RWPE1 (cell line): Measurements from ENCODE around the gene CCR5.
"Not testable (repeated sequence)": the region's sequence is repeated elsewhere in the genome, so short reads cannot be mapped to it uniquely, and the experiment has no call there.

Experiments used
- CTCF ChIA-PET: fragments of 350-600 bp; sonication (Branson Sonifier 250); formaldehyde crosslinking; extraction: SDS; loops from one replicate; lab custom pipeline; 2021; lab: Yijun Ruan, JAX
- POLR2A ChIA-PET: fragments of 400-600 bp; formaldehyde crosslinking; extraction: SDS; loops from one replicate; lab custom pipeline; 2020; ENCODE audit warnings: antibody characterized with exemption; ENCODE audit not compliant: low non-redundant PET; lab: Yijun Ruan, JAX
- DNase-seq: peaks from one replicate; pipeline ENCODE4 v3.0.0; 2012; ENCODE audit warnings: low spot score
- H3K27ac ChIP-seq: fragments of 450-650 bp; 2 replicates; pipeline ENCODE4 v1.5.1; 2017
- CTCF ChIP-seq: fragments of 450-650 bp; conservative IDR thresholded peaks from 2 replicates; pipeline ENCODE4 v1.5.1; 2017; ENCODE audit warnings: low read depth, mild to moderate bottlenecking

The CCR5 gene

GRCh38 chr3:46370839-46371518 lies at the start of gene CCR5:
Gene CCR5 (plus strand): TSS chr3:46370946. CDS start chr3:46372903, 1,957 bp downstream.
- H3K27ac ChIP-seq, result no peak within 1 kb of the TSS
- CTCF ChIA-PET, result interaction anchor here (1.6 kb wide), 1 partner anchor 432 kb away, joined by 5 read pairs; no protein-coding TSS in a partner anchor
- POLR2A ChIA-PET, result no interaction called here
- no peak for TF ChIP-seq CTCF
- no peak for DNase-seq

DNA sequence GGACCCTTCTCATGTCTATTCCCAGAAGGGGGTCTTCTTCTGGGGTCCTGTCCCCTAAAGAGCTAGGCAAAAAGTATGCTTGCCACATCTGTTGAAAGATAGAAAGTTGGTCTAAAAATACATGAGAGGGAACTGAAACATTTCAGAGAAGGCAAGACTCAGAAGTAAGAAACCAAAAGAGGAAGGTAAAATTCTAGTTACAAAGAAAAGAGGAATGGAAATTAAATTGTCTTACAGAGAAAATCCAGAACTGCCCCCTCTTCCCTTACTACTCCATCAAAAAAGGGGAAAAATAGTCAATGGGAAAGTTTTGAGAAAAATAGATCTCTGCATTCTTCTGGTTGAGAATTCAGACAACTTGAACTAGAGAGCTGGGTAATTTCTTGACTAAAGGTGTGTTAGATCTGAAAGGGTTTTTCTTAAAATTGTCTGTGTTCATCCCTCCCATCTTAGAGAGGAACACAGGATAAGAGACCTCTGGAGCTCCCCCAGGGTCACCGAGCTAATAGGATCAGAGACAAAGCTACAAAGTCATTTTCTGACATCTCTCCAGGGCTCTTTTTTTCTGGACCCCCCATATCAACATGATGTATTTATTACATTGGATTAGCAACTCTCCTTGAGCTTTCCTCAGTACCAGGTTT lies 49.2 kb upstream of the CCR5 start:
- POLR2A ChIA-PET, result no interaction called here
- CTCF ChIA-PET, result interaction anchor here (0.6 kb wide), 1 partner anchor 1989 kb away, joined by 9 read pairs; no protein-coding TSS in a partner anchor
- no peak overlapping the region for H3K27ac ChIP-seq
- no peak for DNase-seq
- no peak for TF ChIP-seq CTCF

DNA sequence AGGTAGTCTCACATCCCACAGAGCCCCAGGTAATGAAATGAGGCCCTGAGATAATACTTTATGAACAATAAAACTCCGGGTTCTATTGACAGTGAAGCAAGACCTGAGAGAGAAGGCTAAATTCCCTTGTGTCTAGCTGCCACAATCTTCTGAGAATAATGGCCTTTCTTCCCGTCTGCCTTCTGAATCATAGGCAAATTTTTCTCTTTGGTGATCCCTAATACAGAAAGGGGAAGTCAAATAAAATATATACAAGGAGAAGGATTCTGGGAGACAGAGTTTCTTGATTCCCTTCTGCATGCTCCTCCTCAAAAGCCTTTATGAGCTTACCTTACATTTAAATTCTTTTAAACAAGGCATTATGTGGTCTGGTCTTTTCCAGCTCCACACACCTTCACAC lies 46.7 kb upstream of the CCR5 start:
- no peak overlapping the region for H3K27ac ChIP-seq
- no peak for TF ChIP-seq CTCF
- DNase-seq, result no peak
- CTCF ChIA-PET, result no interaction called here
- POLR2A ChIA-PET, result no interaction called here

DNA sequence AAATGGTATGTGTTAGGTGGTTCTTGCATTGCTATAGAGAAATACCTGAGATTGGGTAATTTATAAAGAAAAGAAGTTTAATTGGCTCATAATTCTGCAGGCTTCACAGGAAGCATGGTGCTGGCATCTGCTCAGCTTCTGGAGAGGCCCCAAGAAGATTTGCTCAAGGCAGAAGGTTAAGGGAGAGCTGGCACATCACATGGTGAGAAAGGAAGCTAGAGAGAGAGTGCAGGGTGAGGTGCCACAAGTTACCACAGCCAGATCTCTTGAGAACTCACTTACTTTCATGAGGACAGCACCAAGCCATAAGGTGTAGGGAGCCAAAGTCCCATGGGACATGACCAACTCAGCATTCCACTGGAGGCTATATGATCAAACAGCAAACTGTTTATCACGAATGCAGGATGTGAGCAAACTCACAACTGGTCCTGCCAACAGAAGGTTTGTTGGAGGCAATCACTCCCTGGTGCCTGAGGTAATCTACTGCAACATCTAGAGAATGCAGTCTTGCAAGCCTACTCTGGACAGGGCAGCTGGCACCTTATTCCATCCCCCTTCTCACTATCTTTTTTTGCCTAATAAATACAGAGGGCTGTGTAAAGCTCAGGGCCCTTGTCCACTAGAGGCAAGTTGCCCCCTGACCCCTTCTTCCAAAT lies 45.0 kb upstream of the CCR5 start:
- no peak for TF ChIP-seq CTCF
- DNase-seq, result no peak
- ChIA-PET CTCF (no interaction called here), POLR2A (no interaction called here)
- H3K27ac ChIP-seq, result peak overlapping the region; percentile 59

GRCh38 chr3:46330676-46331075 lies 40.1 kb upstream of the CCR5 start:
- CTCF ChIA-PET, POLR2A ChIA-PET: not testable (repeated sequence)

DNA sequence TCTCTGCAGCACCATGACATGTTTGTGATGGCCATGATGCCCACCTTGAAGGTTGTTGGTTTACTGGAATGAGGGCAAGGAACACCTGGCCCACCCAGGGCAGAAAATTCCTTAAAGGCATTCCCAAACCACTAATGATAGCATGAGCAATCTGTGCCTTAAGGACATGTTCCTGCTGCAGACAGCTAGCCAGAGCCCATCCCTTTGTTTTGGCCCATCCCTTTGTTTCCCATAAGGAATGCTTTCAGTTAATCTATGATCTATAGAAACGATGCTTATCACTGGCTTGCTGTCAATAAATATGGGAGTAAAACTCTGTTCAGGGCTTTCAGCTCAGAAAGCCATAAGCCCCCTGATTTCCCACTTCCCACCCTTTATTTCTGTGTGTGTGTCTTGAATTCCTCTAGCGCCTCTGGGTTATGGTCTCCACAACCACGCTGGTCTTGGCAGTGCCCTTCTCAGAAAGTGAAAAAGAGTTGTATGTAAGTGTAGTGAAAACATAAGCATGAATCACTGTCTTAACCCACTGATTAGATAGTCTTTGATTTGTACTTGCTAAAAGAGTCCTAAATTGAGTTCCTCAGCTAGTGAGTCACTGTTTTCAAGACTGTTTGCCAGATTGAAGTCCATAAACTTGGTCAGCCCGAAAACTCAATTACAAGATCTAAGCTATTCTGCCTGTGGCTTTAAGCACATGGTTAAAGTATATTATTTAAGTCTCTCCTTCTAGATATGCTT lies 35.8 kb upstream of the CCR5 start:
- ChIA-PET POLR2A (no interaction called here), CTCF (interaction anchor here (0.6 kb wide), 1 partner anchor 612 kb away, joined by 3 read pairs; no protein-coding TSS in a partner anchor)
- TF ChIP-seq CTCF, result no peak
- peak; percentile 31 for DNase-seq
- H3K27ac ChIP-seq, result peak overlapping the region; percentile 62

More at GRCh38 chr3:46330676-46331075, 40.1 kb upstream of the CCR5 start:
- not testable (repeated sequence) for DNase-seq, H3K27ac ChIP-seq
